Lower leg skin (tissue), 3 donors: ENCODE measurements around the gene SLC29A3.

Source experiments
- POLR2A ChIP-seq, 2 donors: fragments of 450-650 bp; IDR thresholded peaks; one replicate each; pipeline ENCODE4 v1.6.1; 2016 to 2017; ENCODE audit warnings: antibody characterized with exemption in 2 of 2, mild to moderate bottlenecking in 1 of 2, moderate library complexity in 1 of 2
- TF ChIP-seq, protein P1 (sequence below), 3 donors: fragments of 450-650 bp; IDR thresholded peaks; one replicate each; pipeline ENCODE4 v1.5.1; 2016; ENCODE audit warnings: antibody characterized with exemption in 3 of 3, mild to moderate bottlenecking in 3 of 3, moderate library complexity in 2 of 3

DNA sequence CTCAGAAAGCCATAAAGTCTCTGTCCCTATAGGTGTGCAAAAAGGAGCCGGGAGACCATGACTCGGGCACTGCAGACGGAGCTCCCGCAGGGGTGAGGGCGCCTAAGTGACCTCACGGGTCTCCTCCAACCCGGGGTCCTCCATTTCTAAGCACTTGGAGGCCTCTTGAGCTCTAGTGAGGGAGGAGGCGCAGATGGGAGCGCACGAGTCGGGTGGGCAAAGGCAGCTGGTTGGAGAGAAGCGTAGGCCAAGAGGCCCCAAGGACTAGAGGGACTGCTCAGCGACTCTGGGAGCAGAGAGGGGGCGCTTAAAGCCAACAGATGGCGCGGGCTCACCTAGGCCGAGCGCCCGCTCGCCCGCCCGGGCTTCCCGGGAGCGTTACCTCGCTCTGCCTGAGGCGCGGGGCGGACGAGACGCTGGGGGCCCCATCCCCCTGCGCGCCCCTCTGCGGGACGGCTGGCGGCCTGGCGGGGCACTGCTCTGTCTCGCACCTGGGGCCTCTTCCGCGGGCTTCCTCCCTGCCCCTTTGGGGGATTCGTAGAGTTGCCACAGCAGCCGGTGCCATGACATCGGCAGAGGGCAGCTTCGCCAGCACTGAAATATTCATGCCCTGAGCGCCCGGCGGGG, 77.1 kb downstream of the SLC29A3 start:
- TF ChIP-seq, protein P1, sequence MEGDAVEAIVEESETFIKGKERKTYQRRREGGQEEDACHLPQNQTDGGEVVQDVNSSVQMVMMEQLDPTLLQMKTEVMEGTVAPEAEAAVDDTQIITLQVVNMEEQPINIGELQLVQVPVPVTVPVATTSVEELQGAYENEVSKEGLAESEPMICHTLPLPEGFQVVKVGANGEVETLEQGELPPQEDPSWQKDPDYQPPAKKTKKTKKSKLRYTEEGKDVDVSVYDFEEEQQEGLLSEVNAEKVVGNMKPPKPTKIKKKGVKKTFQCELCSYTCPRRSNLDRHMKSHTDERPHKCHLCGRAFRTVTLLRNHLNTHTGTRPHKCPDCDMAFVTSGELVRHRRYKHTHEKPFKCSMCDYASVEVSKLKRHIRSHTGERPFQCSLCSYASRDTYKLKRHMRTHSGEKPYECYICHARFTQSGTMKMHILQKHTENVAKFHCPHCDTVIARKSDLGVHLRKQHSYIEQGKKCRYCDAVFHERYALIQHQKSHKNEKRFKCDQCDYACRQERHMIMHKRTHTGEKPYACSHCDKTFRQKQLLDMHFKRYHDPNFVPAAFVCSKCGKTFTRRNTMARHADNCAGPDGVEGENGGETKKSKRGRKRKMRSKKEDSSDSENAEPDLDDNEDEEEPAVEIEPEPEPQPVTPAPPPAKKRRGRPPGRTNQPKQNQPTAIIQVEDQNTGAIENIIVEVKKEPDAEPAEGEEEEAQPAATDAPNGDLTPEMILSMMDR (IDR thresholded peaks at IDR 0.05), result no peak
- no peak for TF ChIP-seq POLR2A (IDR thresholded peaks at IDR 0.05)
